ENCODE measurements around the gene DOK6.
"Not testable (repeated sequence)": the region's sequence is repeated elsewhere in the genome, so short reads cannot be mapped to it uniquely, and the experiment has no call there.

Gene DOK6

GRCh38 chr18:69626171-69626570 lies 225.5 kb downstream of the DOK6 start:
- DNase-seq (ENCODE audit: low read depth), result no peak

- DNase-seq (ENCODE audit: low read depth), result peak; percentile 3
Observed at GRCh38 chr18:69626643-69627242, 226.1 kb downstream of the DOK6 start.

GRCh38 chr18:69628774-69629359 lies 228.2 kb downstream of the DOK6 start:
- no peak for DNase-seq (ENCODE audit: low read depth)

- no peak for DNase-seq (ENCODE audit: low read depth)
Observed at GRCh38 chr18:69631281-69631680, 230.6 kb downstream of the DOK6 start.

GRCh38 chr18:69635482-69635881 lies 234.8 kb downstream of the DOK6 start:
- DNase-seq (ENCODE audit: low read depth), result no peak

GRCh38 chr18:69636529-69637301 lies 236.0 kb downstream of the DOK6 start:
- no peak for DNase-seq (ENCODE audit: low read depth)

- no peak for DNase-seq (ENCODE audit: low read depth)
Observed at GRCh38 chr18:69638056-69638455, 237.4 kb downstream of the DOK6 start.

GRCh38 chr18:69647702-69648101 lies 247.0 kb downstream of the DOK6 start:
- DNase-seq (ENCODE audit: low read depth), result no peak

- DNase-seq (ENCODE audit: low read depth), result no peak
Observed at GRCh38 chr18:69648486-69648885, 247.8 kb downstream of the DOK6 start.

- DNase-seq (ENCODE audit: low read depth), result no peak
Observed at GRCh38 chr18:69649684-69650083, 249.0 kb downstream of the DOK6 start.

- no peak for DNase-seq (ENCODE audit: low read depth)
Observed at GRCh38 chr18:69651243-69651642, 250.6 kb downstream of the DOK6 start.

GRCh38 chr18:69655816-69656215 lies 255.1 kb downstream of the DOK6 start:
- no peak for DNase-seq (ENCODE audit: low read depth)

- peak; percentile 3 for DNase-seq (ENCODE audit: low read depth)
Observed at GRCh38 chr18:69658103-69658502, 257.4 kb downstream of the DOK6 start.

- DNase-seq (ENCODE audit: low read depth), result no peak
Observed at GRCh38 chr18:69658685-69659084, 258.0 kb downstream of the DOK6 start.

- no peak for DNase-seq (ENCODE audit: low read depth)
Observed at GRCh38 chr18:69659142-69659651, 258.5 kb downstream of the DOK6 start.

- not testable (repeated sequence) for DNase-seq (ENCODE audit: low read depth)
Observed at GRCh38 chr18:69662090-69662489, 261.4 kb downstream of the DOK6 start.

GRCh38 chr18:69664399-69664798 lies 263.7 kb downstream of the DOK6 start:
- DNase-seq (ENCODE audit: low read depth), result no peak

GRCh38 chr18:69674292-69674877 lies 273.7 kb downstream of the DOK6 start:
- DNase-seq (ENCODE audit: low read depth), result no peak

- DNase-seq (ENCODE audit: low read depth), result no peak
Observed at GRCh38 chr18:69674966-69675365, 274.3 kb downstream of the DOK6 start.

- no peak for DNase-seq (ENCODE audit: low read depth)
Observed at GRCh38 chr18:69677595-69677994, 276.9 kb downstream of the DOK6 start.

GRCh38 chr18:69680123-69680522 lies 279.4 kb downstream of the DOK6 start:
- DNase-seq (ENCODE audit: low read depth), result no peak

GRCh38 chr18:69683176-69683575 lies 282.5 kb downstream of the DOK6 start:
- DNase-seq (ENCODE audit: low read depth), result no peak

- no peak for DNase-seq (ENCODE audit: low read depth)
Observed at GRCh38 chr18:69684789-69685188, 284.1 kb downstream of the DOK6 start.

All from fibroblast of gingiva (primary cell).